Activated naive CD4-positive, alpha-beta T cell treated with anti-CD3 and anti-CD28 coated beads, Interleukin-2, amount 50 U/mL, for 24 hours (primary cell): ENCODE data around the gene EML3.
"Not testable (repeated sequence)": the region's sequence is repeated elsewhere in the genome, so short reads cannot be mapped to it uniquely, and the experiment has no call there.

Experiments used
- H3K27ac Mint-ChIP-seq: one replicate; pipeline ENCODE4 v1.8.0; 2021; ENCODE audit warnings: mild to moderate bottlenecking, mixed read lengths
- H3K27me3 Mint-ChIP-seq: one replicate; pipeline ENCODE4 v1.8.0; 2021; ENCODE audit warnings: mixed read lengths
- H3K36me3 Mint-ChIP-seq: one replicate; pipeline ENCODE4 v1.8.0; 2021; ENCODE audit warnings: mixed read lengths
- H3K4me1 Mint-ChIP-seq: one replicate; pipeline ENCODE4 v1.8.0; 2021; ENCODE audit warnings: mixed read lengths
- H3K4me3 Mint-ChIP-seq: one replicate; pipeline ENCODE4 v1.8.0; 2021; ENCODE audit warnings: mild to moderate bottlenecking, mixed read lengths
- H3K9me3 Mint-ChIP-seq: one replicate; pipeline ENCODE4 v1.8.0; 2021; ENCODE audit warnings: mixed read lengths

EML3 gene

GRCh38 chr11:62632492-62632891 lies 19.9 kb upstream of the EML3 start:
- Mint-ChIP-seq H3K4me3 (no peak overlapping the region), H3K36me3 (peaks cover 23% of the 10 kb centered on the region), H3K9me3 (no peaks in the 10 kb centered on the region), H3K4me1 (peaks cover 28% of the 10 kb centered on the region), H3K27ac (no peak overlapping the region), H3K27me3 (no peaks in the 10 kb centered on the region)

DNA sequence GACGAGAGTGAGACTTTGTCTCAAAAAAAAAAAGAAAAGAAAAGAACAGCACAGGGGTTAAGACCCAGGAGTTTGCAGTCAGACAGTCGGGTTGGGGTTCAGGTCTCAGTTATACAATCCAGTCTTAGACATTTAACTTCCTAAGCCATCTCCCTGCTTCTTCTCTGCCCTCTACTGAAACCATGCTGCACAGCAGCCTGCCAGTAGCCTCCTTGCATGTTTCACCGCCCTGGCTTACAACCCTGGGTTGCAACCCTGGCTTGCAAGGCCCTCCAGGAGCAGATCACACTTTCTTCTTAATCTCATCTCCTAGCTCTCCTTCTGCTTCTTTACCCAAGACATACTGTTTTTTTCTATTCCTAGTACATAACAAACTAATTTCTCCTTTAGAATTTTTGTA lies 15.1 kb upstream of the EML3 start:
- Mint-ChIP-seq H3K4me3 (no peak overlapping the region), H3K4me1 (peaks cover 3% of the 10 kb centered on the region), H3K36me3 (peaks cover 17% of the 10 kb centered on the region), H3K27ac (no peak overlapping the region), H3K27me3 (no peaks in the 10 kb centered on the region), H3K9me3 (no peaks in the 10 kb centered on the region)

GRCh38 chr11:62622476-62623089 lies 10.0 kb upstream of the EML3 start:
- H3K27ac Mint-ChIP-seq = peak overlapping the region; percentile 99
- peaks cover 27% of the 10 kb centered on the region for H3K4me1 Mint-ChIP-seq
- no peaks in the 10 kb centered on the region for H3K9me3 Mint-ChIP-seq
- peak overlapping the region; percentile 91 for H3K4me3 Mint-ChIP-seq
- H3K27me3 Mint-ChIP-seq = no peaks in the 10 kb centered on the region
- peaks cover 13% of the 10 kb centered on the region for H3K36me3 Mint-ChIP-seq

DNA sequence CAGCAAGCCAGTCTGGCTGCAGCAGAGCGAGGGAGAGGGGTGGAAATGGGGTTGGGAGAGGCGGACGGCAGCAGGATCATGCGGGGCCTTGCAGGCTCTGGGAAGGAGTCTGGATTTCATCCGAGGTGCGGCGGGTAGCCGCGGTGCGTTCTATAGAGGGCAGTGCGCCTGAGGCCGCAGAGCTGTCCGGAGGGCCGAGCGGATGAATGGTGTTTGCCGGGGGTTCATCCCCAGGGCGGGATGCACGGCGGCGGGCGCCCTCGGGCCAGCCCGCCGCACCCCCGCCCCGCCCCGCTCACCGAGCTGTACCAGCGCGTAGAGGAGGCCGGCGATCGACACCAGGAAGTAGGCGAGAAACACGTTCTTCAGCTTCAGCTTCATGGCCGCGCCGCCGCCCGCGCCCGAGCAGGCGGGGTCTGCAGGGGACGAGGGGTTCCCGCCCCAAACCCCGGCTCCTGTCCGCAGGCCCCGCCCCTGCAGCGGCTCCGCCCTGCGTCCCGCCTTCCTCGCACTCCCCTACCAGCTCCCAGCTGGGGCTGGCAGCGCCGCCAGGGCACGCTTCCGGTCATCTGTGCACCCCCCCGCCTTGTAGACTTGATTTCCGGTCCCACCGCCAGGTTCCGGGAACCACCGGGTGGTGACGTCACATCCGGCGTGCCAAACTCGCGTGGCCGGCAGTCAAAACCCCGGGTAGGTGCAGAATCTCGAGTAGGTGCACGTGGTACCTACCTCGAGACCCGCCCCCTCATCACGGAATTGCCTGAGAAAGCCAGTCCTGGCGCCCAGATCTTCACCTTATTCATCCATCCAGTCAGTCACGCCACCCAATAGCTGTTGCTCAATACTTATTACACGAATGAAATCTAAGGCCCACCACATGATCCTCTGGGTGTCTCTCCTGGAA lies 9.2 kb upstream of the EML3 start, which contains the start of gene B3GAT3:
B3GAT3 (minus strand) TSS at position 420 of the 904 bp plus-strand sequence; CDS start at position 381, 39 bp downstream.
- Mint-ChIP-seq H3K27ac (peak within 1 kb of the TSS; percentile 99), H3K27me3 (no peaks in the 10 kb centered on the region), H3K36me3 (peaks cover 13% of the 10 kb centered on the region), H3K4me3 (peak within 1 kb of the TSS; percentile 96), H3K4me1 (peaks cover 30% of the 10 kb centered on the region), H3K9me3 (no peaks in the 10 kb centered on the region)

DNA sequence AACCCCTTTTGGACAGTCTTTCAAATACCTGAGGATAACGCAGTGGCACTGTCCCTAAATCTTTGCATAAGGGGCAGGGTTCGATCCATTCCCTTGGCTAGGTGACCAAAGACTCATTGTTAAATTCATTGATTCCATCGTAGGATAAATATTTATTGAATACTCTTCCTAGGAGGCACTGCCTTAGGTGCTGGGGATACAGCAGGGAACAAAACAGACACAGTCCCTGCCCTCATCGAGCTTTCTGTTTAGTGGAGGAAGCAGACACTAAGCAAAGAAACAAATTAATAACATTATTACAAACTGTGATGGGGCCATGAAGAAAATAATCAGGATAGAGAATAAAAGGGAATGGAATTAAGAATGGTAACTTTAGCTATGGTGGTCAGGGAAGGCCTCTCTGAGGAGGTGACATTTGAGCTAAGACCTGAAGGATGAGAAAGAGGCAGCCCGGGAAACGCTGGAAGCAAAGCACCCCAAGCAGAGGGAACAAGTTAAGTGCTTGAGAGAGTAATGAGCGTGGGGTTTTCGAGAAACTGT lies 8.5 kb upstream of the EML3 start:
- Mint-ChIP-seq H3K4me1 (peaks cover 30% of the 10 kb centered on the region), H3K4me3 (peak overlapping the region; percentile 96), H3K36me3 (peaks cover 13% of the 10 kb centered on the region), H3K27ac (peak overlapping the region; percentile 97), H3K27me3 (no peaks in the 10 kb centered on the region), H3K9me3 (no peaks in the 10 kb centered on the region)

GRCh38 chr11:62616957-62617356 lies 4.4 kb upstream of the EML3 start:
- Mint-ChIP-seq H3K4me1 (peaks cover 49% of the 10 kb centered on the region), H3K27ac (peak overlapping the region; percentile 55)
- not testable (repeated sequence) for H3K9me3 Mint-ChIP-seq, H3K27me3 Mint-ChIP-seq, H3K4me3 Mint-ChIP-seq, H3K36me3 Mint-ChIP-seq

DNA sequence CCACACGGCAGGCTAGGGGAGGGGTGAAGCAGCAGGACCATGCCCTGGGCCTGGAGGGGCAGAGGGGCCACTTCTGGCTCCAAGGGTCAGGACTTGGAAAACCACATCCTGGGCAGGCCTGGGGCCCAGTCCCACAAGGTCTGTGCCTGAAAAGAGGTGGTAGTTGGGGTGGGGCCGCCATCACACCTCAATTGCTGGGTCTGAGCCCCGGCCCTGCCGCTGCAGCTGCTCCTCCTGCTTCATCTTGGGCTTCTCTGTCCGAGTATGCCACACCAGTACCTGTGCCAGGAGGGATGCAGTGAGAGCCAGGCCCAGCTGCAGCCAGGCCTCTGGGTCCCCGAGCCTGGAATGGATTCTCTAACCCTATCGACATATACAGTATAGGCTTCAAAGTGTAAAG lies 2.9 kb upstream of the EML3 start:
- Mint-ChIP-seq H3K9me3 (no peaks in the 10 kb centered on the region), H3K4me3 (no peak overlapping the region), H3K27ac (peak overlapping the region; percentile 30), H3K27me3 (no peaks in the 10 kb centered on the region), H3K4me1 (peaks cover 46% of the 10 kb centered on the region), H3K36me3 (peaks cover 4% of the 10 kb centered on the region)

GRCh38 chr11:62614275-62614674 lies 1.7 kb upstream of the EML3 start:
- peak overlapping the region; percentile 77 for H3K4me3 Mint-ChIP-seq

GRCh38 chr11:62613291-62613778 lies 760 bp upstream of the EML3 start:
- peaks cover 7% of the 10 kb centered on the region for H3K36me3 Mint-ChIP-seq
- H3K27me3 Mint-ChIP-seq = no peaks in the 10 kb centered on the region
- H3K9me3 Mint-ChIP-seq = no peaks in the 10 kb centered on the region
- H3K4me1 Mint-ChIP-seq = peaks cover 50% of the 10 kb centered on the region
- no peak overlapping the region for H3K27ac Mint-ChIP-seq
- H3K4me3 Mint-ChIP-seq = peak overlapping the region; percentile 71

More at GRCh38 chr11:62614275-62614674, 1.7 kb upstream of the EML3 start:
- Mint-ChIP-seq H3K4me1 (peaks cover 48% of the 10 kb centered on the region), H3K27me3 (no peaks in the 10 kb centered on the region), H3K9me3 (no peaks in the 10 kb centered on the region), H3K27ac (peak overlapping the region; percentile 91), H3K36me3 (peaks cover 5% of the 10 kb centered on the region)

DNA sequence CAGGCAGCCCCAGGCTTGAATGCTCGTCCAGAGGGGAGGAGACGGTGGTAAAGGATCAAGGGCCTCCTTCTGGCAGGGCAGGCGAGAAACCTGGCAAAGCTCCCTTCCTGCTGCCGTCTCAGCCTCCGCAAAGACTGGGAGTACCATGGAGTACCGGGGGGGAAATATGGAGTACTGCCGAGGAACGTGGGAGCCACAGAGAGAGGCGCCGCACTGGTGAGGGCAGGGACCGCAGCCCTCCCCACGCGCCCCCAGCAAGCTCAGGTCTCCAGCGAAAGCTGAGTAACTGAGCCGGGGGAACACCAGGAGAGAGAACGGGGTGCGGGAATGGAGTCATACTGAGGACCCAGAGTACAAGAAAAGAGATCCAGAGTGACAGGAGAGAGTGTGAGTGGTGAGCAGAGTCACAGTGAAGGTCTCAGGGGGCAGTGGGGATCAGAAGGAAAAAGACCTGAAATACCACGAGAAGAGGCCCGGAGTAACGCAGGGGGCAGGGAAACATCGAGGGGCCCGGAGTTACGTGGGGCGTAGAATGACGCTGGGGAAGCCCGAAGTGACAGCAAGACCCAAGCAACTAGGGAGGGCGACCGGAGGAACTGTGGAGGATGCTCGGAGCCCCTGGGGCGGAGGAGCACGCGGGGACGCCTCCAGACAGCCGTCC lies 740 bp downstream of the EML3 start:
- H3K9me3 Mint-ChIP-seq = no peaks in the 10 kb centered on the region
- peaks cover 57% of the 10 kb centered on the region for H3K4me1 Mint-ChIP-seq
- H3K36me3 Mint-ChIP-seq = peaks cover 7% of the 10 kb centered on the region
- peak overlapping the region; percentile 96 for H3K27ac Mint-ChIP-seq
- H3K27me3 Mint-ChIP-seq = no peaks in the 10 kb centered on the region
- peak overlapping the region; percentile 95 for H3K4me3 Mint-ChIP-seq

DNA sequence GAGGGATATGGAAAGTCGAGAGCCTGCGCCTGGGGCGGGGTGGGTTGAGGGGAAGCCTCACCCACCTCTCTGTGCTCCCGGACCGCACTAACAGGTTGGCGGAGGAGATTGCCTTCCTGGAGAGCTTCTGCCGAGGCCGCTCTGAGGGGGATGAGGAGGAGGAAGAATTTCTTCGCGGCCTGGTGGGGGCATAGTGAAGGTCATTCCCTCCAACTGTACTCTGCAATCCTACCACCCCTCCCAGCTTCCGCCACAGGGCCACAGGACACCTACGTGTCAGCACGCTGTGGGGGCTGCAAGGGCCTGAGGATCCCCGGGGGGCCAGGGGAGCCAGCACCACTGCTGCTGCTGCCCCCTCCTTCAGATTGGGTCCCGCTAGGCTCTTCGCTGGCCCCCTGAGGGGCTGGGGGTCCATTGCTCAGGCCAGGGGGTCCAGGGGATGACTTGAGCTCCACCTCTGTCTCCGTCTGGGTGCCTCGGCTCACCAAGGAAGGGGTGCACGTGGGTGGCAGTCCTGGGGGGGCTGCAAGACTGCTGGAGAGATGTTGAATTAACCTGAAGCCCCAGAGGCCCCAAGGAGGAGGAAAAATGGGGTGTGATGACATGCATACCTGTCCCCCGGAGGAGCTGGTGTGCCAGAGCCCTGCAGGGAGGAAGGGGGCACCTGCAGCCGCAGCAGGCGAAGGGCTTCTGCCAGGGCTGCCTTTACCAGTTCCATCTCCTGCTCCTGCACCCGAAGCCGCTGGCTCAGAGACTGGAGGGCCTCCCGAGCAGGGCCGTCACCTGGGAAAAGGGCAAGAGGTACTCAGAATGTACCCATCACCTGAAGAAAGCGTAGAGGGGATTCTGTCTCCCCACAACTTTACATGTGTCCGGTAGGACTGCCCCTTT lies 1.5 kb downstream of the EML3 start:
- Mint-ChIP-seq H3K4me3 (peak overlapping the region; percentile 95), H3K27ac (peak overlapping the region; percentile 96), H3K27me3 (no peaks in the 10 kb centered on the region), H3K36me3 (peaks cover 7% of the 10 kb centered on the region), H3K9me3 (no peaks in the 10 kb centered on the region), H3K4me1 (peaks cover 59% of the 10 kb centered on the region)

GRCh38 chr11:62610403-62610802 lies 2.2 kb downstream of the EML3 start:
- Mint-ChIP-seq H3K4me1 (peaks cover 59% of the 10 kb centered on the region), H3K27me3 (no peaks in the 10 kb centered on the region), H3K4me3 (peak overlapping the region; percentile 82), H3K27ac (peak overlapping the region; percentile 84), H3K36me3 (peaks cover 7% of the 10 kb centered on the region), H3K9me3 (no peaks in the 10 kb centered on the region)

GRCh38 chr11:62608776-62609175 lies 3.8 kb downstream of the EML3 start:
- Mint-ChIP-seq H3K27ac (peak overlapping the region; percentile 83), H3K4me3 (no peak overlapping the region), H3K4me1 (peaks cover 54% of the 10 kb centered on the region), H3K9me3 (no peaks in the 10 kb centered on the region), H3K36me3 (peaks cover 4% of the 10 kb centered on the region), H3K27me3 (no peaks in the 10 kb centered on the region)

- Mint-ChIP-seq H3K27me3 (no peaks in the 10 kb centered on the region), H3K9me3 (no peaks in the 10 kb centered on the region), H3K4me3 (no peak overlapping the region), H3K4me1 (peaks cover 54% of the 10 kb centered on the region), H3K27ac (no peak overlapping the region), H3K36me3 (peaks cover 7% of the 10 kb centered on the region)
These were observed 4.9 kb downstream of the EML3 start for GRCh38 chr11:62607714-62608113.
